GM12865 (cell line): ENCODE results near the gene PLCE1.

Source experiments
- DNase-seq: peaks from one replicate; pipeline ENCODE4 v3.0.0; 2010; ENCODE audit warnings: low read depth
- H3K4me3 ChIP-seq: 2 replicates; pipeline ENCODE4 v1.5.1; 2011; ENCODE audit warnings: mild to moderate bottlenecking, low read depth, low read length, control low read depth
- CTCF ChIP-seq: IDR thresholded peaks from 2 replicates; pipeline ENCODE4 v1.5.1; 2011; ENCODE audit warnings: low read length, control low read depth, low read depth, inconsistent platforms; ENCODE audit not compliant: insufficient read depth; ENCODE audit errors: missing control alignments

PLCE1 gene

GRCh38 chr10:94042001-94042833, 48.5 kb downstream of the PLCE1 start:
- no peak overlapping the region for H3K4me3 ChIP-seq
- DNase-seq = peak; percentile 5
- TF ChIP-seq CTCF = no peak

GRCh38 chr10:94042834-94043175, 49.1 kb downstream of the PLCE1 start:
- TF ChIP-seq CTCF = no peak
- H3K4me3 ChIP-seq = no peak overlapping the region

More at GRCh38 chr10:94042834-94043175, 49.1 kb downstream of the PLCE1 start:
- DNase-seq = no peak
